Mesenchymal stem cell (in vitro differentiated cells and primary cell): Measurements from ENCODE around the gene RNASE8.

Experiments
- DNase-seq: peaks from one replicate; pipeline ENCODE4 v3.0.0-alpha.2; 2013
- H2AFZ ChIP-seq: one replicate; pipeline ENCODE4 v1.6.1; 2013; ENCODE audit warnings: low read depth, mild to moderate bottlenecking, control low read depth, inconsistent platforms, low read length, moderate library complexity
- H2AK5ac ChIP-seq: 2 replicates; pipeline ENCODE4 v1.6.1; 2013; ENCODE audit warnings: low read length, moderate library complexity, mild to moderate bottlenecking, inconsistent platforms; ENCODE audit not compliant: severe bottlenecking
- H2BK120ac ChIP-seq: one replicate; pipeline ENCODE4 v1.6.1; 2013; ENCODE audit warnings: low read depth, mild to moderate bottlenecking, inconsistent platforms, low read length, moderate library complexity
- H2BK12ac ChIP-seq, 2 experiments: one replicate each; pipeline ENCODE4 v1.6.1; 2013; ENCODE audit warnings: inconsistent platforms in 2 of 2, low read length in 2 of 2, mild to moderate bottlenecking in 2 of 2, moderate library complexity in 2 of 2, control low read depth in 1 of 2
- H2BK15ac ChIP-seq: one replicate; pipeline ENCODE4 v1.6.1; 2013; ENCODE audit warnings: mild to moderate bottlenecking, low read depth, inconsistent platforms; ENCODE audit not compliant: poor library complexity, severe bottlenecking
- H2BK5ac ChIP-seq: 2 replicates; pipeline ENCODE4 v1.6.1; 2013; ENCODE audit warnings: low read depth, mild to moderate bottlenecking, low read length, control low read depth, inconsistent platforms; ENCODE audit not compliant: poor library complexity, severe bottlenecking
- H3K14ac ChIP-seq, 2 experiments: one replicate each; pipeline ENCODE4 v1.6.1; 2013; ENCODE audit warnings: inconsistent platforms in 2 of 2, low read length in 2 of 2, control low read depth in 1 of 2, mild to moderate bottlenecking in 1 of 2, moderate library complexity in 1 of 2
- H3K18ac ChIP-seq, 2 experiments: one replicate each; pipeline ENCODE4 v1.6.1; 2013; ENCODE audit warnings: inconsistent platforms in 2 of 2, low read length in 2 of 2, control low read depth in 1 of 2, low read depth in 1 of 2, mild to moderate bottlenecking in 1 of 2
- H3K23ac ChIP-seq, 2 experiments: one replicate each; pipeline ENCODE4 v1.6.1; 2013; ENCODE audit warnings: inconsistent platforms in 2 of 2, low read length in 2 of 2, mild to moderate bottlenecking in 2 of 2, moderate library complexity in 2 of 2, control low read depth in 1 of 2
- H3K27ac ChIP-seq: 2 replicates; pipeline ENCODE4 v1.5.1; 2013; ENCODE audit warnings: mild to moderate bottlenecking, moderate library complexity, low read length, control low read depth, inconsistent platforms; ENCODE audit not compliant: poor library complexity, severe bottlenecking
- H3K27me3 ChIP-seq, 2 experiments: 2 replicates each; pipeline versions ENCODE4 v1.6.1 to v1.7.0; 2013; ENCODE audit warnings: low read length in 2 of 2, mild to moderate bottlenecking in 2 of 2, moderate library complexity in 2 of 2, control low read depth in 1 of 2, inconsistent platforms in 1 of 2; ENCODE audit not compliant: control insufficient read depth in 1 of 2, insufficient read depth in 1 of 2
- H3K36me3 ChIP-seq, 2 experiments: 2 replicates each; pipeline versions ENCODE4 v1.6.1 to v1.7.0; 2013; ENCODE audit warnings: low read length in 2 of 2, control low read depth in 1 of 2, inconsistent platforms in 1 of 2, low read depth in 1 of 2, mild to moderate bottlenecking in 1 of 2; ENCODE audit not compliant: insufficient read depth in 2 of 2, control insufficient read depth in 1 of 2
- H3K4ac ChIP-seq, 2 experiments: one replicate each; pipeline ENCODE4 v1.6.1; 2013; ENCODE audit warnings: inconsistent platforms in 2 of 2, low read length in 2 of 2, mild to moderate bottlenecking in 2 of 2, moderate library complexity in 2 of 2, control low read depth in 1 of 2, low read depth in 1 of 2
- H3K4me1 ChIP-seq: 2 replicates; pipeline ENCODE4 v1.6.1; 2013; ENCODE audit warnings: low read depth, low read length, control low read depth; ENCODE audit not compliant: control insufficient read depth, insufficient read depth
- H3K4me2 ChIP-seq: 2 replicates; pipeline ENCODE4 v1.6.1; 2013; ENCODE audit warnings: low read length, mild to moderate bottlenecking, inconsistent platforms; ENCODE audit not compliant: poor library complexity, severe bottlenecking
- H3K4me3 ChIP-seq, 2 experiments: 2 replicates each; pipeline versions ENCODE4 v1.5.1 to v1.7.0; 2013; ENCODE audit warnings: low read length in 2 of 2, mild to moderate bottlenecking in 2 of 2, control low read depth in 1 of 2, low read depth in 1 of 2; ENCODE audit not compliant: insufficient read depth in 1 of 2
- H3K79me1 ChIP-seq: replicated peaks from 2 replicates; pipeline ENCODE4 v1.6.1; 2013; ENCODE audit warnings: mild to moderate bottlenecking, control low read depth, low read length, inconsistent platforms; ENCODE audit not compliant: poor library complexity, severe bottlenecking
- H3K9ac ChIP-seq: 2 replicates; pipeline ENCODE4 v1.7.0; 2013; ENCODE audit warnings: mild to moderate bottlenecking, low read length, moderate library complexity
- H3K9me3 ChIP-seq: 2 replicates; pipeline ENCODE4 v1.7.0; 2013; ENCODE audit warnings: mild to moderate bottlenecking, low read length; ENCODE audit not compliant: control insufficient read depth
- H4K8ac ChIP-seq: one replicate; pipeline ENCODE4 v1.6.1; 2013; ENCODE audit warnings: inconsistent platforms, mild to moderate bottlenecking, low read length, moderate library complexity
- H4K91ac ChIP-seq: one replicate; pipeline ENCODE4 v1.6.1; 2013; ENCODE audit warnings: mild to moderate bottlenecking, low read length, inconsistent platforms
- WGBS: methylation state at CpG from one replicate; pipeline ENCODE4 v1.1.7; 2013; ENCODE audit warnings: mixed read lengths; 5-methylcytosine and 5-hydroxymethylcytosine counted together

RNASE8 gene

GRCh38 chr14:21070083-21070609, 12.5 kb downstream of the RNASE8 start, which contains the start of gene ARHGEF40:
Gene ARHGEF40 (plus strand): TSS chr14:21070304. CDS start chr14:21070397, 93 bp downstream.
- Histone ChIP-seq H3K14ac (peak within 1 kb of the TSS in 1 of 2 experiments; percentile 97), H3K9me3 (no peaks in the 10 kb centered on the region), H3K23ac (peak within 1 kb of the TSS in 1 of 2 experiments; percentile 63), H3K27me3 (no peaks in the 10 kb centered on the region), H3K4me2 (peak within 1 kb of the TSS; percentile 95), H2BK15ac (peak within 1 kb of the TSS; percentile 99), H4K91ac (peak within 1 kb of the TSS; percentile 89), H3K4me3 (peak within 1 kb of the TSS; percentile 84 to 92), H2AFZ (peak within 1 kb of the TSS; percentile 72), H3K4me1 (peaks cover 29% of the 10 kb centered on the region), H4K8ac (peak within 1 kb of the TSS; percentile 90), H3K79me1 (peaks cover 26% of the 10 kb centered on the region), H3K4ac (peak within 1 kb of the TSS; percentile 79 to 96), H2BK5ac (peak within 1 kb of the TSS; percentile 91), H2BK12ac (peak within 1 kb of the TSS; percentile 90), H2BK120ac (peak within 1 kb of the TSS; percentile 84), H3K18ac (peak within 1 kb of the TSS; percentile 92 to 94), H3K9ac (peak within 1 kb of the TSS; percentile 88), H3K27ac (peak within 1 kb of the TSS; percentile 100), H2AK5ac (peak within 1 kb of the TSS; percentile 82), H3K36me3 (peaks cover 24 to 25% of the 10 kb centered on the region in 2 experiments)
- under 1% methylated on average over 45 of the region's 63 CpGs for WGBS
- DNase-seq, result peak; percentile 53

- Histone ChIP-seq H2BK12ac (peak overlapping the region; percentile 90), H3K14ac (peak overlapping the region in 1 of 2 experiments; percentile 97), H3K4me2 (peak overlapping the region; percentile 91), H2AK5ac (peak overlapping the region; percentile 82), H3K4ac (peak overlapping the region; percentile 79 to 96), H3K4me1 (peaks cover 29% of the 10 kb centered on the region), H3K27ac (peak overlapping the region; percentile 100), H3K27me3 (no peaks in the 10 kb centered on the region), H3K4me3 (peak overlapping the region; percentile 84 to 92), H3K9me3 (no peaks in the 10 kb centered on the region), H4K91ac (peak overlapping the region; percentile 86), H3K36me3 (peaks cover 30% of the 10 kb centered on the region in 2 experiments), H2BK15ac (peak overlapping the region; percentile 95), H3K9ac (peak overlapping the region; percentile 88), H3K79me1 (peaks cover 32% of the 10 kb centered on the region), H3K23ac (peak overlapping the region in 1 of 2 experiments; percentile 57), H2BK120ac (peak overlapping the region; percentile 64), H2AFZ (peak overlapping the region; percentile 46), H2BK5ac (peak overlapping the region; percentile 91), H4K8ac (peak overlapping the region; percentile 90), H3K18ac (peak overlapping the region; percentile 90 to 94)
- 2% methylated on average over 19 of the region's 23 CpGs for WGBS
- peak; percentile 75 for DNase-seq
These were observed 13.1 kb downstream of the RNASE8 start for GRCh38 chr14:21070610-21071224.

DNA sequence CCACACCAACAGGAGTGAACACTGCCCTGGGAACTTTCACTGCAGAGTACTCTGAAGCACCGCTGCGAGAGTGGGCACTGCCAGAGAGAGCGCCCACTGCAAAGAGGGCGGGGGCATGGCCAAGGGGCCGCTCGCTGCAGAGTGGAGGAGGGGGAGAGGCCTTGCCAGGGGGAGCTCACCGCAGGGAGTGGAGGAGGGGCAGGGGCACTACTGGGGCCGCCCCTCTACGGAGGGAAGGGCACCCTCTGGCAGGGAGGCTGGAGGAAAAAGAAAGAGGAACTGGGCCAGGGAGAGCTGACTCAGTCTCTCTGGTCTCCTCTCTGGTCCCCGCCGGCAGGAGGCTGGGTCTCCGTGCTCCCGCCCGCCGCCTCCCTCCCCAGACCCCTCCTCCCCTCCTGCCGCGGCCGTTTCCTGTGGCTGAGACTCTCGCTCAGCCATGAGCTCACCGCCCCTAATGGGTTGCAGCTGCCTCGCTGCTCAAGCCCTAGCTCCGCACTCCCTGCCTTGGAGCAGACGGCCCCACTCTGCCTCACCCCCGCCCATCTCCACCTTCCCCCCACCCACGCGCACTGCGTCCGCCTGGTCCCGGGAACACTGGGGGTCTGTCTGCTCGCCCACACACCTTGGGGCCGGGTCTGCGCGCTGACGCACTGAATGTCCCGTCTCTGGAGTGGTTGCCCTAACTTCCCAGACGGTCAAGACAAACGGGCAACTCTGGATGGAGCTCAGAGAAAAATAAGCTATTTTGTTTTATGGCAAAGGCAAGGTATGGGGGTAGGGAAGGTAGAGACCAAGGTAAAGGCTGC, 13.8 kb downstream of the RNASE8 start:
- H3K79me1 ChIP-seq, result peaks cover 39% of the 10 kb centered on the region
- H3K4ac ChIP-seq, result peak overlapping the region; percentile 84 to 96
- peak overlapping the region; percentile 79 for H2AK5ac ChIP-seq
- H3K14ac ChIP-seq, result peak overlapping the region in 1 of 2 experiments; percentile 97
- H2BK12ac ChIP-seq, result peak overlapping the region; percentile 90
- H3K18ac ChIP-seq, result peak overlapping the region; percentile 90 to 94
- H2BK15ac ChIP-seq, result peak overlapping the region; percentile 95
- peak overlapping the region; percentile 46 for H2AFZ ChIP-seq
- DNase-seq, result peak; percentile 96
- H3K27ac ChIP-seq, result peak overlapping the region; percentile 100
- H3K4me1 ChIP-seq, result peaks cover 29% of the 10 kb centered on the region
- H3K9ac ChIP-seq, result peak overlapping the region; percentile 88
- H3K4me2 ChIP-seq, result peak overlapping the region; percentile 91
- no peaks in the 10 kb centered on the region for H3K27me3 ChIP-seq
- H3K36me3 ChIP-seq, result peaks cover 35 to 37% of the 10 kb centered on the region in 2 experiments
- H2BK120ac ChIP-seq, result peak overlapping the region; percentile 64
- no peaks in the 10 kb centered on the region for H3K9me3 ChIP-seq
- H3K4me3 ChIP-seq, result peak overlapping the region; percentile 84 to 92
- under 1% methylated on average over 35 of the region's 37 CpGs for WGBS
- H3K23ac ChIP-seq, result peak overlapping the region in 1 of 2 experiments; percentile 81
- H2BK5ac ChIP-seq, result peak overlapping the region; percentile 92
- peak overlapping the region; percentile 90 for H4K8ac ChIP-seq
- peak overlapping the region; percentile 96 for H4K91ac ChIP-seq
